ENCODE results near the gene SOCS1. TPM values are rescaled to one million over a fixed set of nuclear protein-coding genes. Genes with fewer than 3 reads are reported as not detected.

SOCS1 gene
- total RNA-seq, 4 donors from 2014 or later = 6.5 to 26.8 (median 18.0) TPM

GRCh38 chr16:11252482-11252931 is 3.5 kb downstream of the SOCS1 start:
- no peak for TF ChIP-seq CTCF (IDR thresholded peaks at IDR 0.05)
- ATAC-seq (ENCODE audit: low FRiP score) (no peak), DNase-seq (ENCODE audit: low spot score) (no peak)

GRCh38 chr16:11251525-11252481 is 4.2 kb downstream of the SOCS1 start:
- no peak for TF ChIP-seq CTCF (IDR thresholded peaks at IDR 0.05)
- ATAC-seq (ENCODE audit: low FRiP score) = no peak
- no peak for DNase-seq (ENCODE audit: low spot score)

GRCh38 chr16:11250786-11251524 is 5.0 kb downstream of the SOCS1 start:
- DNase-seq (ENCODE audit: low spot score) = no peak
- no peak for TF ChIP-seq CTCF (IDR thresholded peaks at IDR 0.05)
- no peak for ATAC-seq (ENCODE audit: low FRiP score)

- ATAC-seq (ENCODE audit: low FRiP score) = no peak
- no peak for TF ChIP-seq CTCF (IDR thresholded peaks at IDR 0.05)
These were observed 5.8 kb downstream of the SOCS1 start for GRCh38 chr16:11250091-11250785.

GRCh38 chr16:11249233-11250061 is 6.6 kb downstream of the SOCS1 start:
- no peak for ATAC-seq (ENCODE audit: low FRiP score)
- no peak for TF ChIP-seq CTCF (IDR thresholded peaks at IDR 0.05)

More at GRCh38 chr16:11250091-11250785, 5.8 kb downstream of the SOCS1 start:
- DNase-seq (ENCODE audit: low spot score) = no peak

DNA sequence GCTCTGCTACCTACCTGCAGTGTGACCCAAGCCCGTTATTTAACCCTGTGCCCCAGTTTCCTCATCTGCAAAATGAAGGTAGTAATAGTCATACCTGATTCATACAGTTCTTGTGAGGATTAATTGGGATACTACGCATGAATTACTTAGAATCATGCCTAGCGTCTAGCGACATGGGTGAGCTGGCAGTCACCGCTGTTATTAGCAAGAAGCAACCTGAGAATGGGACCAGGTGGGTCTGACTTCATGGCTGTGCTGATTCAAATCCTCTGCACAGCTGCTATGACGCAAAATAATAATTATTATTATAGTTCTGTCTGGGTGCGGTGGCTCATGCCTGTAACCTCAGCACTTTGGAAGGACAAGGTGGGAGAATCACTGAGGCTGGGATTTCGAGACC is 7.9 kb downstream of the SOCS1 start:
- DNase-seq (ENCODE audit: low spot score) (no peak), ATAC-seq (ENCODE audit: low FRiP score) (no peak)
- no peak for TF ChIP-seq CTCF (IDR thresholded peaks at IDR 0.05)

More at GRCh38 chr16:11249233-11250061, 6.6 kb downstream of the SOCS1 start:
- DNase-seq (ENCODE audit: low spot score) = no peak

Data from omental fat pad (tissue), 4 donors.